SK-N-SH (cell line): ENCODE measurements around the gene CDK14. TPM values are rescaled to one million over a fixed set of nuclear protein-coding genes. Genes with fewer than 3 reads are reported as not detected.

ENCODE experiments used
- CTCF ChIA-PET: fragments of 300-600, 350-600 bp; formaldehyde crosslinking; extraction: SDS; loops from one replicate; lab custom pipeline; 2021; lab: Yijun Ruan, JAX
- POLR2A ChIA-PET: fragments of 350-600 bp; sonication (Branson Sonifier 250); formaldehyde crosslinking; extraction: SDS; loops from one replicate; lab custom pipeline; 2020; ENCODE audit warnings: antibody characterized with exemption, inconsistent platforms; lab: Yijun Ruan, JAX
- DNase-seq: peaks from one replicate; pipeline ENCODE4 v3.0.0; 2012
- H2AFZ ChIP-seq: fragments of 200-600 bp; sonication (generic); 2 replicates; pipeline ENCODE4 v1.8.1; 2016; ENCODE audit warnings: antibody characterized with exemption, mild to moderate bottlenecking, low read depth
- H3F3A ChIP-seq: fragments of 200-600 bp; sonication (generic); replicated peaks from 2 replicates; pipeline ENCODE3; 2016; ENCODE audit warnings: antibody characterized with exemption, mild to moderate bottlenecking; ENCODE audit not compliant: insufficient read depth
- H3K27ac ChIP-seq, 2 experiments: fragments of 200-500 bp in 1 of 2; fragments of 200-600 bp in 1 of 2; sonication (Bioruptor generic) in 1 of 2; sonication (generic), shearing (Covaris generic) in 1 of 2; 2 replicates each; pipeline versions ENCODE4 v1.5.1 to v1.6.1; 2014 to 2016; ENCODE audit warnings: low read depth in 2 of 2, inconsistent platforms in 1 of 2, low read length in 1 of 2, mild to moderate bottlenecking in 1 of 2, mixed read lengths in 1 of 2
- H3K27me3 ChIP-seq: fragments of 200-600 bp; sonication (generic), shearing (Covaris generic); 2 replicates; pipeline ENCODE4 v1.6.1; 2016; ENCODE audit warnings: mixed run types; ENCODE audit not compliant: insufficient read depth
- H3K36me3 ChIP-seq, 2 experiments: fragments of 200-500 bp in 1 of 2; fragments of 200-600 bp in 1 of 2; sonication (Bioruptor generic) in 1 of 2; sonication (generic) in 1 of 2; replicated peaks in 1 of 2; 2 replicates each; pipeline versions ENCODE3 to v1.5.1; 2014 to 2016; ENCODE audit warnings: low read length in 1 of 2, mild to moderate bottlenecking in 1 of 2; ENCODE audit not compliant: insufficient read depth in 2 of 2, control insufficient read depth in 1 of 2
- H3K4me1 ChIP-seq, 2 experiments: fragments of 200-500 bp in 1 of 2; fragments of 200-600 bp in 1 of 2; sonication (Bioruptor generic) in 1 of 2; sonication (generic), shearing (Covaris generic) in 1 of 2; 2 replicates each; pipeline versions ENCODE4 v1.5.1 to v1.6.1; 2014 to 2016; ENCODE audit warnings: low read depth in 1 of 2, low read length in 1 of 2, mixed run types in 1 of 2; ENCODE audit not compliant: insufficient read depth in 2 of 2, control insufficient read depth in 1 of 2
- H3K4me2 ChIP-seq: fragments of 200-600 bp; sonication (generic), shearing (Covaris generic); 2 replicates; pipeline ENCODE4 v1.6.1; 2017; ENCODE audit warnings: mixed run types
- H3K4me3 ChIP-seq, 2 experiments: fragments of 200-500 bp in 1 of 2; fragments of 200-600 bp in 1 of 2; sonication (Bioruptor generic) in 1 of 2; sonication (generic), shearing (Covaris generic) in 1 of 2; 2 replicates each; pipeline versions ENCODE4 v1.5.1 to v1.8.1; 2014 to 2016; ENCODE audit warnings: low read depth in 2 of 2, inconsistent platforms in 1 of 2, low read length in 1 of 2, mild to moderate bottlenecking in 1 of 2, mixed read lengths in 1 of 2, moderate library complexity in 1 of 2
- H3K79me2 ChIP-seq: fragments of 200-600 bp; sonication (generic); 2 replicates; pipeline ENCODE4 v1.8.1; 2017; ENCODE audit warnings: mild to moderate bottlenecking; ENCODE audit not compliant: insufficient read depth
- H3K9ac ChIP-seq: fragments of 200-600 bp; sonication (generic); 2 replicates; pipeline ENCODE4 v1.6.1; 2017; ENCODE audit warnings: mixed run types
- H3K9me2 ChIP-seq: fragments of 200-600 bp; sonication (generic); 2 replicates; pipeline ENCODE4 v1.6.1; 2017; ENCODE audit warnings: mixed run types
- H3K9me3 ChIP-seq: fragments of 200-600 bp; sonication (generic); 2 replicates; pipeline ENCODE4 v1.6.1; 2017; ENCODE audit warnings: mixed run types, mild to moderate bottlenecking, moderate library complexity
- H4K20me1 ChIP-seq: fragments of 200-600 bp; sonication (generic); 2 replicates; pipeline ENCODE4 v1.6.1; 2017; ENCODE audit warnings: mild to moderate bottlenecking, mixed run types; ENCODE audit not compliant: insufficient read depth
- ELF1 ChIP-seq: IDR thresholded peaks from 2 replicates; pipeline ENCODE4 v1.4.0; 2012
- EP300 ChIP-seq, 2 experiments: IDR thresholded peaks; 2 replicates each; pipeline versions ENCODE4 v1.4.0 to v1.6.1; 2012; ENCODE audit warnings: borderline replicate concordance in 1 of 2, low read depth in 1 of 2, low read length in 1 of 2
- FOSL2 ChIP-seq: IDR thresholded peaks from 2 replicates; pipeline ENCODE4 v1.4.0; 2012; ENCODE audit warnings: low read depth, mild to moderate bottlenecking, moderate library complexity, borderline replicate concordance
- FOXJ3 ChIP-seq: sonication (generic); formaldehyde crosslinking; IDR thresholded peaks from 2 replicates; pipeline ENCODE4 v1.5.1; 2020; ENCODE audit warnings: mild to moderate bottlenecking, missing genetic modification reagents
- GATA2 ChIP-seq: sonication (generic); formaldehyde crosslinking; IDR thresholded peaks from 2 replicates; pipeline ENCODE4 v1.5.0; 2020; ENCODE audit warnings: mild to moderate bottlenecking, missing genetic modification reagents
- MXI1 ChIP-seq: IDR thresholded peaks from 2 replicates; pipeline ENCODE4 v1.6.1; 2012; ENCODE audit warnings: mild to moderate bottlenecking, low read depth, low read length, improper control_type of control experiment
- RCOR1 ChIP-seq: fragments of 150-350 bp; IDR thresholded peaks from 2 replicates; pipeline ENCODE4 v1.6.1; 2017; ENCODE audit warnings: antibody characterized with exemption, low read length
- TCF12 ChIP-seq: IDR thresholded peaks from 2 replicates; pipeline ENCODE4 v1.4.0; 2012
- USF1 ChIP-seq: IDR thresholded peaks from 2 replicates; pipeline ENCODE4 v1.4.0; 2012; ENCODE audit warnings: low read depth, borderline replicate concordance
- YY1 ChIP-seq: IDR thresholded peaks from 2 replicates; pipeline ENCODE4 v1.4.0; 2012; ENCODE audit warnings: low read depth, mild to moderate bottlenecking
- WGBS: methylation state at CpG from one replicate; pipeline ENCODE4 v1.1.6; 2017; ENCODE audit warnings: low lambda C conversion rate; 5-methylcytosine and 5-hydroxymethylcytosine counted together
- polyA plus RNA-seq, 3 experiments: library from polyadenylated mRNA; depleted of rRNA; stranded (reverse); fragments of >200 nt; gene quantifications; 2 replicates each; pipeline ENCODE4 v1.2.3, GENCODE V29; 2012
- TF ChIP-seq, protein P1 (sequence below): fragments of 150-350 bp; IDR thresholded peaks from 2 replicates; pipeline ENCODE4 v1.6.1; 2017; ENCODE audit warnings: antibody characterized with exemption, low read length, low read depth, borderline replicate concordance
- TF ChIP-seq, protein P2 (sequence below): IDR thresholded peaks from 2 replicates; pipeline ENCODE4; 2012
- TF ChIP-seq, protein P3 (sequence below): IDR thresholded peaks from 2 replicates; pipeline ENCODE4 v1.4.0; 2012; ENCODE audit warnings: low read depth

The CDK14 gene
- polyA plus RNA-seq, 1 of the 3 experiments (the other 2 are of a cell fraction): 13.9 TPM

- peaks cover 87% of the 10 kb centered on the region for H3K79me2 ChIP-seq
- H3K27ac ChIP-seq: no peak overlapping the region
- no peak overlapping the region for H3K4me3 ChIP-seq
- H4K20me1 ChIP-seq: peaks cover 56% of the 10 kb centered on the region
- CTCF ChIA-PET: interaction anchor here (1.1 to 1.2 kb wide), 3 partner anchors 28 to 435 kb away, joined by 4 to 5 read pairs (median 5); no protein-coding TSS in a partner anchor
- no peaks in the 10 kb centered on the region for H3K9me3 ChIP-seq
- H3K9me2 ChIP-seq: no peaks in the 10 kb centered on the region
- peak overlapping the region; percentile 18; the same call in 1 of the 2 replicates for H3K4me2 ChIP-seq
- H3K27me3 ChIP-seq: no peaks in the 10 kb centered on the region
- H3K9ac ChIP-seq: no peak overlapping the region
- POLR2A ChIA-PET: no interaction called here
- peak; percentile 62 for DNase-seq
- peaks cover 0 to 12% of the 10 kb centered on the region in 2 experiments for H3K36me3 ChIP-seq
- peaks cover 9% of the 10 kb centered on the region for H3F3A ChIP-seq
- TF ChIP-seq RCOR1 (0 out of 2 replicates have a peak, but pooled peaks have one; percentile 51), YY1 (no peak), TCF12 (peak; percentile 39; the same call in 1 of the 2 replicates), GATA2 (peak; percentile 42; the same call in 1 of the 2 replicates), EP300 (IDR thresholded peaks at IDR 0.05; ENCODE audit: borderline replicate concordance in 1 of 2, low read depth in 1 of 2, low read length in 1 of 2) (peak in 1 of 2 experiments; percentile 78; a peak in 2 of 4 replicates), MXI1 (peak; percentile 51; the same call in 1 of the 2 replicates), FOXJ3 (CRISPR knock-in tag) (no peak)
- TF ChIP-seq, protein P1, sequence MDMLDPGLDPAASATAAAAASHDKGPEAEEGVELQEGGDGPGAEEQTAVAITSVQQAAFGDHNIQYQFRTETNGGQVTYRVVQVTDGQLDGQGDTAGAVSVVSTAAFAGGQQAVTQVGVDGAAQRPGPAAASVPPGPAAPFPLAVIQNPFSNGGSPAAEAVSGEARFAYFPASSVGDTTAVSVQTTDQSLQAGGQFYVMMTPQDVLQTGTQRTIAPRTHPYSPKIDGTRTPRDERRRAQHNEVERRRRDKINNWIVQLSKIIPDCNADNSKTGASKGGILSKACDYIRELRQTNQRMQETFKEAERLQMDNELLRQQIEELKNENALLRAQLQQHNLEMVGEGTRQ: no peak
- TF ChIP-seq, protein P2, sequence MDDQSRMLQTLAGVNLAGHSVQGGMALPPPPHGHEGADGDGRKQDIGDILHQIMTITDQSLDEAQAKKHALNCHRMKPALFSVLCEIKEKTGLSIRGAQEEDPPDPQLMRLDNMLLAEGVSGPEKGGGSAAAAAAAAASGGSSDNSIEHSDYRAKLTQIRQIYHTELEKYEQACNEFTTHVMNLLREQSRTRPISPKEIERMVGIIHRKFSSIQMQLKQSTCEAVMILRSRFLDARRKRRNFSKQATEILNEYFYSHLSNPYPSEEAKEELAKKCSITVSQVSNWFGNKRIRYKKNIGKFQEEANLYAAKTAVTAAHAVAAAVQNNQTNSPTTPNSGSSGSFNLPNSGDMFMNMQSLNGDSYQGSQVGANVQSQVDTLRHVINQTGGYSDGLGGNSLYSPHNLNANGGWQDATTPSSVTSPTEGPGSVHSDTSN: peak; percentile 44
- TF ChIP-seq, all 33 proteins: peak for 6
- 57% methylated on average over 4 of the region's 4 CpGs for WGBS
- Histone ChIP-seq H3K4me1 (peaks cover 12 to 39% of the 10 kb centered on the region in 2 experiments; a peak in 3 of 4 replicates), H2AFZ (no peak overlapping the region)
Observed at GRCh38 chr7:90599892-90600555, 3.9 kb downstream of the CDK14 start.

GRCh38 chr7:90602303-90602702 lies 6.2 kb downstream of the CDK14 start:
- no peak overlapping the region for H3K27ac ChIP-seq
- H3K4me3 ChIP-seq: no peak overlapping the region
- H3F3A ChIP-seq: peaks cover 3% of the 10 kb centered on the region
- H3K9me2 ChIP-seq: no peaks in the 10 kb centered on the region
- no peak overlapping the region for H2AFZ ChIP-seq
- H3K27me3 ChIP-seq: no peaks in the 10 kb centered on the region
- H3K4me2 ChIP-seq: no peak overlapping the region
- TF ChIP-seq, protein P1: no peak
- TF ChIP-seq ELF1 (no peak), USF1 (no peak), FOSL2 (no peak)
- TF ChIP-seq, protein P2: no peak
- TF ChIP-seq, protein P3, sequence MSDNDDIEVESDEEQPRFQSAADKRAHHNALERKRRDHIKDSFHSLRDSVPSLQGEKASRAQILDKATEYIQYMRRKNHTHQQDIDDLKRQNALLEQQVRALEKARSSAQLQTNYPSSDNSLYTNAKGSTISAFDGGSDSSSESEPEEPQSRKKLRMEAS: no peak
- H3K4me1 ChIP-seq: peaks cover 12 to 36% of the 10 kb centered on the region in 2 experiments; a peak in 3 of 4 replicates
- peaks cover 100% of the 10 kb centered on the region for H3K79me2 ChIP-seq
- H4K20me1 ChIP-seq: peaks cover 63% of the 10 kb centered on the region
- 85% methylated on average over 1 of the region's 1 CpG for WGBS
- ChIA-PET CTCF (interaction anchor here (1.4 to 1.8 kb wide), 3 partner anchors 8 to 147 kb away, joined by 5 to 6 read pairs (median 6); no protein-coding TSS in a partner anchor), POLR2A (no interaction called here)
- H3K9me3 ChIP-seq: no peaks in the 10 kb centered on the region
- H3K9ac ChIP-seq: no peak overlapping the region
- DNase-seq: no peak
- peaks cover 0 to 31% of the 10 kb centered on the region in 2 experiments for H3K36me3 ChIP-seq
